GM19025 (cell line): ENCODE results near the gene TMEM9.

Source experiments
- ATAC-seq: cut with Tn5 transposase; IDR thresholded peaks from one replicate; pipeline ENCODE4 v1.9.1; 2021; ENCODE audit warnings: mild to moderate bottlenecking, low read depth, moderate library complexity; ENCODE audit not compliant: unreplicated experiment

The TMEM9 gene

DNA sequence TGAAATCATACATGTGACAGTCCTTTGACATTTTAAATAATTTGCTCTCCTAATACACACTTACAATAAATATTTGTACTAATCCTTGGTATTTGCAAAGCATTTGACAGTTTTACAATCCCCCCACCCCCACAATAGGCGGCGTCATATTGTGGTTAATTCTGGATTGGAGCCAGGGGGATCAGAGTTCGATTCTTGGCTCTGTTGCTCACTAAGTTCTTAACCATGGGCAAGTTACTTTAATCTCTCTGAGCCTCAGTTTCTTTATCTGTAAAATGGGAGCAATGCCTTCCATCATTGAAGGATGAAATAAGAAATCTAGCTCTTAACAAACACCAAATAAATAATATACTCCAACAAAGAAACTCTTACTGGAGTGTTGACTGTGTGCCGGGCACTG, 65.9 kb downstream of the TMEM9 start:
- no peak for ATAC-seq

- no peak for ATAC-seq
These were observed 68.2 kb downstream of the TMEM9 start for GRCh38 chr1:201085902-201086735.
